Transverse colon (tissue), 4 donors: Measurements from ENCODE around the gene CDCA5. TPM values are rescaled to one million over a fixed set of nuclear protein-coding genes. Genes with fewer than 3 reads are reported as not detected.

Experiments
- DNase-seq: peaks from one replicate; pipeline ENCODE4 v3.0.0-alpha.2; 2019
- H3K27ac ChIP-seq, 4 donors: fragments of 200-600 bp; sonication (generic); 2 replicates each; pipeline ENCODE4 v1.5.1; 2016 to 2018; ENCODE audit warnings: inconsistent platforms in 4 of 4
- H3K27me3 ChIP-seq: fragments of 200-600 bp; sonication (generic); 2 replicates; pipeline ENCODE4 v1.5.1; 2017; ENCODE audit warnings: inconsistent platforms
- H3K36me3 ChIP-seq, 4 donors: fragments of 200-600 bp; sonication (generic); 2 replicates each; pipeline ENCODE4 v1.5.1; 2017 to 2019; ENCODE audit warnings: inconsistent platforms in 4 of 4
- H3K4me1 ChIP-seq, 4 donors: fragments of 200-600 bp; sonication (generic); 2 replicates each; pipeline ENCODE4 v1.5.1; 2017 to 2020; ENCODE audit warnings: inconsistent platforms in 4 of 4
- H3K4me3 ChIP-seq, 4 donors: fragments of 200-600 bp; sonication (generic); 1 replicate in 1 of 4; 2 replicates in 3 of 4; pipeline versions ENCODE4 v1.5.1 to v1.6.1; 2017 to 2019; ENCODE audit warnings: inconsistent platforms in 4 of 4
- H3K9me3 ChIP-seq, 2 donors: fragments of 200-600 bp; sonication (generic); 2 replicates each; pipeline ENCODE4 v1.5.1; 2017 to 2019; ENCODE audit warnings: inconsistent platforms in 2 of 2
- EP300 ChIP-seq: sonication (generic); formaldehyde crosslinking; IDR thresholded peaks from one replicate; pipeline ENCODE4 v1.6.1; 2017; ENCODE audit warnings: antibody characterized with exemption, low read depth
- POLR2A ChIP-seq: fragments of 450-650 bp; IDR thresholded peaks from one replicate; pipeline ENCODE4 v1.6.1; 2016; ENCODE audit warnings: antibody characterized with exemption, mild to moderate bottlenecking, moderate library complexity
- POLR2AphosphoS5 ChIP-seq, 3 donors: sonication (generic); formaldehyde crosslinking; IDR thresholded peaks; one replicate each; pipeline ENCODE4 v1.6.1; 2016; ENCODE audit warnings: antibody characterized with exemption in 3 of 3
- WGBS, 2 donors: methylation state at CpG; one replicate each; pipeline ENCODE4 v1.1.5; 2018; ENCODE audit warnings: low coverage in 1 of 2; 5-methylcytosine and 5-hydroxymethylcytosine counted together
- in situ Hi-C, 4 donors: fragments of 200-750 bp; cut with MboI; loops; one replicate each; pipeline versions ENCODE4 v1.15.0 to v1.15.1; 2017; ENCODE audit warnings: low sequenced_read_pairs in 3 of 4, low pct_ligation_motif_present in 1 of 4, low pct_unique_long_range_greater_than_20kb in 1 of 4
- intact Hi-C: fragments of 100-400 bp; cut with DNase I; formaldehyde crosslinking; loops from one replicate; pipeline ENCODE4 v1.15.1; 2023; ENCODE audit warnings: low total_unique reads
- total RNA-seq, 4 donors: library from RNA; depleted of rRNA; stranded (reverse); fragments of >200 nt; gene quantifications; one replicate each; pipeline ENCODE4 v1.1.0, GENCODE V29; 2016
- TF ChIP-seq, protein P1 (sequence below), 5 experiments: fragments of 200-600 bp in 3 of 5; fragments of 450-650 bp in 2 of 5; sonication (generic) in 3 of 5; IDR thresholded peaks; 1 replicate in 2 of 5; 2 replicates in 3 of 5; pipeline ENCODE4 v1.5.1; 2016 to 2017; ENCODE audit warnings: antibody characterized with exemption in 5 of 5, inconsistent platforms in 3 of 5, mild to moderate bottlenecking in 2 of 5, moderate library complexity in 1 of 5

The CDCA5 gene
- total RNA-seq, 4 donors from 2014 or later: 1.9 to 2.6 (median 2.5) TPM; not detected in 1

- in situ Hi-C loops (no loop called here), intact Hi-C loops (no loop called here)
- no peaks in the 10 kb centered on the region for H3K9me3 ChIP-seq
- DNase-seq: no peak
- no peak overlapping the region for H3K4me3 ChIP-seq
- WGBS, 2 donors: 91 to 100% methylated on average over 1 to 4 of the region's 4 CpGs
- no peaks in the 10 kb centered on the region for H3K36me3 ChIP-seq
- no peaks in the 10 kb centered on the region for H3K27me3 ChIP-seq
- TF ChIP-seq EP300 (no peak), POLR2A (no peak), POLR2AphosphoS5 (IDR thresholded peaks at IDR 0.05) (no peak)
- TF ChIP-seq, protein P1, sequence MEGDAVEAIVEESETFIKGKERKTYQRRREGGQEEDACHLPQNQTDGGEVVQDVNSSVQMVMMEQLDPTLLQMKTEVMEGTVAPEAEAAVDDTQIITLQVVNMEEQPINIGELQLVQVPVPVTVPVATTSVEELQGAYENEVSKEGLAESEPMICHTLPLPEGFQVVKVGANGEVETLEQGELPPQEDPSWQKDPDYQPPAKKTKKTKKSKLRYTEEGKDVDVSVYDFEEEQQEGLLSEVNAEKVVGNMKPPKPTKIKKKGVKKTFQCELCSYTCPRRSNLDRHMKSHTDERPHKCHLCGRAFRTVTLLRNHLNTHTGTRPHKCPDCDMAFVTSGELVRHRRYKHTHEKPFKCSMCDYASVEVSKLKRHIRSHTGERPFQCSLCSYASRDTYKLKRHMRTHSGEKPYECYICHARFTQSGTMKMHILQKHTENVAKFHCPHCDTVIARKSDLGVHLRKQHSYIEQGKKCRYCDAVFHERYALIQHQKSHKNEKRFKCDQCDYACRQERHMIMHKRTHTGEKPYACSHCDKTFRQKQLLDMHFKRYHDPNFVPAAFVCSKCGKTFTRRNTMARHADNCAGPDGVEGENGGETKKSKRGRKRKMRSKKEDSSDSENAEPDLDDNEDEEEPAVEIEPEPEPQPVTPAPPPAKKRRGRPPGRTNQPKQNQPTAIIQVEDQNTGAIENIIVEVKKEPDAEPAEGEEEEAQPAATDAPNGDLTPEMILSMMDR (IDR thresholded peaks at IDR 0.05): no peak
- peaks cover 0 to 4% (median 0%) of the 10 kb centered on the region in 4 donors for H3K4me1 ChIP-seq
- H3K27ac ChIP-seq: no peak overlapping the region
These were observed 19.0 kb downstream of the CDCA5 start for GRCh38 chr11:65064847-65065240.

DNA sequence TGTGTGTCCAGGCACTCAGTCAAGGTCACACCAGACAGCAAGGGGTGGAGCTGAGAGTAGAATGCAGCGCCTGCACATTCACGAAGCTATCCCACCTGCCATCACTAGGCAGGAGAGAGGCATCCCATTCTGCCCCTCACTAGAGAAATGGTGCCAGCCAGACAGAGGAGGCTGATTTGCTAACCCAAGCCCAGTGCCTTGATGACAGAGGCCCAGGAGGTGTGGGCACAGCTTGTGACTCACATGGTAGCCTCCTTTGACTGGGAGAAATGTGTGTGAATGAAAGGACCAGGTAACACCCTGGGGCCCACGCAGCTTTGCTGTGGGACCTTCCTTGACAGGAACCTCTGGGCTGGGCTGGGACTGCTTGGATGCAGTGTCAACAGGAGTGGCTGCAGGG is 20.3 kb downstream of the CDCA5 start:
- Histone ChIP-seq H3K27me3 (no peaks in the 10 kb centered on the region), H3K4me3 (no peak overlapping the region), H3K4me1 (peaks cover 0 to 4% (median 0%) of the 10 kb centered on the region in 4 donors), H3K9me3 (no peaks in the 10 kb centered on the region), H3K27ac (no peak overlapping the region), H3K36me3 (no peaks in the 10 kb centered on the region)
- in situ Hi-C loops (no loop called here), intact Hi-C loops (no loop called here)
- TF ChIP-seq POLR2A: no peak
- no peak for TF ChIP-seq EP300
- TF ChIP-seq POLR2AphosphoS5 (IDR thresholded peaks at IDR 0.05): no peak
- TF ChIP-seq, protein P1 (IDR thresholded peaks at IDR 0.05): no peak
- DNase-seq: no peak
- WGBS, 2 donors: 74% methylated on average over 3 of the region's 3 CpGs; no CpG with 5 or more reads in 1 of the 2 donors

- H3K36me3 ChIP-seq: no peaks in the 10 kb centered on the region
These were observed 22.9 kb downstream of the CDCA5 start for GRCh38 chr11:65060913-65061408.

GRCh38 chr11:65059959-65060824 is 23.6 kb downstream of the CDCA5 start:
- no peaks in the 10 kb centered on the region for H3K27me3 ChIP-seq
- DNase-seq: no peak
- H3K4me3 ChIP-seq: no peak overlapping the region
- no peaks in the 10 kb centered on the region for H3K9me3 ChIP-seq
- TF ChIP-seq EP300 (no peak), POLR2AphosphoS5 (IDR thresholded peaks at IDR 0.05) (no peak), POLR2A (no peak)
- TF ChIP-seq, protein P1 (IDR thresholded peaks at IDR 0.05): no peak
- H3K27ac ChIP-seq: no peak overlapping the region
- intact Hi-C loops: no loop called here
- peaks cover 0 to 7% (median 0%) of the 10 kb centered on the region in 4 donors for H3K4me1 ChIP-seq
- WGBS, 2 donors: 7 to 47% methylated on average over 3 to 10 of the region's 10 CpGs
- H3K36me3 ChIP-seq: no peaks in the 10 kb centered on the region
- in situ Hi-C loops: no loop called here

More at GRCh38 chr11:65060913-65061408, 22.9 kb downstream of the CDCA5 start:
- peaks cover 0 to 7% (median 0%) of the 10 kb centered on the region in 4 donors for H3K4me1 ChIP-seq
- no peak for DNase-seq
- no peaks in the 10 kb centered on the region for H3K27me3 ChIP-seq
- H3K4me3 ChIP-seq: no peak overlapping the region
- TF ChIP-seq, protein P1 (IDR thresholded peaks at IDR 0.05): no peak
- TF ChIP-seq POLR2A: no peak
- no peaks in the 10 kb centered on the region for H3K9me3 ChIP-seq
- H3K27ac ChIP-seq: no peak overlapping the region
- in situ Hi-C loops (no loop called here), intact Hi-C loops (no loop called here)
- 78% methylated on average over 8 of the region's 9 CpGs; no CpG with 5 or more reads in 1 of the 2 donors for WGBS, 2 donors
